Measurements from ENCODE around the gene TES. TPM values are rescaled to one million over a fixed set of nuclear protein-coding genes. Genes with fewer than 3 reads are reported as not detected.

Gene TES
- total RNA-seq, 1 donor from 2014 or later, result 15.8 TPM

GRCh38 chr7:116185956-116186355, 24.4 kb upstream of the TES start:
- intact Hi-C loops (cut with DNase I), result no loop called here
- no peak for DNase-seq (ENCODE audit: low spot score)

DNA sequence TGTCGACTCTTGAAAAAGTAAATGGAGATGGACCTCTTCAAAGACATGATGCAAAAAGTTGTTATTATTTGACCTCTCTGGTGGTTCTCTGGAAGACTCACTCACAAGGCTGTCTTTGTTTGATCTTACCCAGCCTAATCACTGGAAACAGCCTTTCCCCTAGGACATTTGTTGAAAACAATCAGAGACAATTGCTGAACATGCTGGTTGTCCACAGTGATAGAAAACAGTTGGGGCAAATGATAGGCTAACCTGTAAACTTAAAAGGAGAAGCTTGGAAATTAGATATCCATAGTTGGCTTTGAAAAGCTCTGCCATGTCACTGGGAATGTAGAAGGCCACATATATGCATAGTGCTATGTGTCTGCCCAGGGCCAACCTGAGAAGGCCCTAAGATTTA, 22.9 kb upstream of the TES start:
- no peak for DNase-seq (ENCODE audit: low spot score)
- intact Hi-C loops (cut with DNase I), result no loop called here

- DNase-seq (ENCODE audit: low spot score), result no peak
- intact Hi-C loops (cut with DNase I), result no loop called here
These were observed 16.8 kb upstream of the TES start for GRCh38 chr7:116193329-116194087.

GRCh38 chr7:116194115-116194514, 16.2 kb upstream of the TES start:
- DNase-seq (ENCODE audit: low spot score), result no peak
- intact Hi-C loops (cut with DNase I), result no loop called here

- intact Hi-C loops (cut with DNase I), result no loop called here
- DNase-seq (ENCODE audit: low spot score), result no peak
These were observed 14.9 kb upstream of the TES start for GRCh38 chr7:116195451-116195850.

DNA sequence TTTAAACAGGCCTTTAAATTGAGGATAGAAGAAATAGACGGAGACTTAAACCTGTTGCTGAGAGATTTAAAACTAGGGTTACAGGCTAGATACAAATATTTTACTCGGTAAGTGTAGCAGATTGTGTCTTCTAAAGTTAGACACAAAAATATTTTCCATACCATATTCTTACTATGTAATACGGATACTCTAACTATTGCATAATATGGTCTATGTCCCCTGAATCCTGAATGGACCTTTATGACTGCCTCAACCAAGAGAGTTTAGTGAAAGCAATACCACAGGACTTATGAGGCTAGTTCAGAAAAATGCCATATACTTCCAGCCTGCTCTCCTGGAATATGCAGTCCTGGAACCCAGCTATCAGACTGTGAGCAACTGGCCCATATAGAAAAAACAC, 13.4 kb upstream of the TES start:
- intact Hi-C loops (cut with DNase I), result no loop called here
- no peak for DNase-seq (ENCODE audit: low spot score)

- intact Hi-C loops (cut with DNase I), result no loop called here
- no peak for DNase-seq (ENCODE audit: low spot score)
These were observed 13.0 kb upstream of the TES start for GRCh38 chr7:116197360-116197759.

GRCh38 chr7:116198748-116199410, 11.5 kb upstream of the TES start:
- intact Hi-C loops (cut with DNase I), result no loop called here
- no peak for DNase-seq (ENCODE audit: low spot score)

- intact Hi-C loops (cut with DNase I), result no loop called here
- no peak for DNase-seq (ENCODE audit: low spot score)
These were observed 9.4 kb upstream of the TES start for GRCh38 chr7:116200963-116201362.

- no peak for DNase-seq (ENCODE audit: low spot score)
- intact Hi-C loops (cut with DNase I), result no loop called here
These were observed 4.2 kb upstream of the TES start for GRCh38 chr7:116206141-116206540.

GRCh38 chr7:116208919-116209318, 1.4 kb upstream of the TES start:
- intact Hi-C loops (cut with DNase I), result no loop called here
- DNase-seq (ENCODE audit: low spot score), result no peak

GRCh38 chr7:116209561-116210070, 723 bp upstream of the TES start:
- DNase-seq (ENCODE audit: low spot score), result no peak
- intact Hi-C loops (cut with DNase I), result loop anchor here (2.0 kb wide), 1 partner anchor 21 kb away; no protein-coding TSS in a partner anchor

- peak; percentile 87 for DNase-seq (ENCODE audit: low spot score)
- intact Hi-C loops (cut with DNase I), result loop anchor here (2.0 kb wide), 1 partner anchor 20 kb away; no protein-coding TSS in a partner anchor
These were observed 920 bp downstream of the TES start for GRCh38 chr7:116211006-116211912.

DNA sequence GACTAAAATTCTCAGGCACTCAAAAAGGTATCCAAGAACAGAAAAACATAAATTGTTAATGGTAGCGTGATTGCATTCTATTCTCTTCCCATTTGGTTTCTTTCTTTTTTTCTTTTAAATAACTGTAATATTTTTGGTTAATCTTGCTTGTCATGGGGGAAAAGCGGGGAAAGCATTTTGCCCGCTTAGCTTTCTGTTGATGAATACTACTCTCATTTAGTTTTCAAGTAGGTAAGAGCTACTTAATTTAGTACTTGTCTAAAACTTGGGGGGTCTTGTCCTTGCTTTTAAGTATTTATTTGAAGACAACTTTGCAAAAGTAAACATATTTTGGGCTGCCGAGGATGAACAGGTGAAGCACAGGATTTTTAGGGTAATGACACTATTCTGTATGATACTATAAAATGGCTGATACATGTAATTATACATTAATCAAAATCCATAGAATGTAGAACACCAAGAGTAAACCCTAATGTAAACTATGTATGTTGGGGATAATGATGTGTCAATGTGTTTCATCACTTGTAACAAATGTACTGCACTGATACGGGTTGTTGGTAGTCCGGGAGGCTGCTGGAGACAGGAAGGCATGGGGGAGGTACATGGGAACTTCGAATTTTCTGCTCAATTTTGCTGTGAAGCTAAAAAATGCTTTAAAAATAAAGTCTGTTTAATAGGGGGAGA, 1.7 kb downstream of the TES start:
- DNase-seq (ENCODE audit: low spot score), result no peak
- intact Hi-C loops (cut with DNase I), result loop anchor here (2.0 kb wide), 1 partner anchor 19 kb away; no protein-coding TSS in a partner anchor

- no peak for DNase-seq (ENCODE audit: low spot score)
- intact Hi-C loops (cut with DNase I), result no loop called here
These were observed 2.5 kb downstream of the TES start for GRCh38 chr7:116212869-116213268.

DNA sequence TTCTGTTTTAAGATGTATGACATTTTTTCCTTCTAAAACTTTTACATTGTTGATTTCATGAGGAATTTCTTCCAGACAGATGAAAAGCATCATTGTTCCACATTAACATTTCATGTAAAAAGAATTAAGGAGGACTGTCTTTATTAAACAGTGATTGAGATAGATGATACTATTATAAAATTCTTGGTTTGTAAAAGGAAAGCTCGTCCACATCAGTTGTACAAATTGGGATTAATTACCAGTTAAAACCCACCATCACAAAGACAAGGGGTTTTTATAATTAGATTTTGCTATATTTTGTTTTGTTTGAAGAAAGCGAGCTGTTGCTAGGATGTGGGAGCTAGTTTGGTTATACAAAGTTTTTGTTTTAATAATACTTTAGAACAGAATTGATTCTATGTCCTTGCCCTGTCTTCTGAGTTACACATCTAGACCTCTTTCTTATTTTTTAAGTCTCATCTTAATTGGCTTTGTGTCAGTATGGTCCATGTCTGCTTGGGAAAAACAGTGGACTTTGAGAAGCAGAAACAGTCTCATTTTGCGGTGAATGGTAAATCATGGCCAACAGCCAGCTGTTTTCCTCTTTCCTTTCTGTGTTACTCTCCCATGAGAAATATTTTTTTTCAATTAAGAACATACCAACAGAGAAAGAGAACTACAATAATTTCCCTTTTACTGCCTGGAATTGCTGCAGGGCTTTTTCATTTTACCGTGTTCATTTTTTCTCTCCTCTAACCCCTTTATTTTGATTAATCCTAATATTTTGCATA, 3.2 kb downstream of the TES start:
- DNase-seq (ENCODE audit: low spot score), result no peak
- intact Hi-C loops (cut with DNase I), result no loop called here

- intact Hi-C loops (cut with DNase I), result no loop called here
- no peak for DNase-seq (ENCODE audit: low spot score)
These were observed 4.6 kb downstream of the TES start for GRCh38 chr7:116214921-116215320.

DNA sequence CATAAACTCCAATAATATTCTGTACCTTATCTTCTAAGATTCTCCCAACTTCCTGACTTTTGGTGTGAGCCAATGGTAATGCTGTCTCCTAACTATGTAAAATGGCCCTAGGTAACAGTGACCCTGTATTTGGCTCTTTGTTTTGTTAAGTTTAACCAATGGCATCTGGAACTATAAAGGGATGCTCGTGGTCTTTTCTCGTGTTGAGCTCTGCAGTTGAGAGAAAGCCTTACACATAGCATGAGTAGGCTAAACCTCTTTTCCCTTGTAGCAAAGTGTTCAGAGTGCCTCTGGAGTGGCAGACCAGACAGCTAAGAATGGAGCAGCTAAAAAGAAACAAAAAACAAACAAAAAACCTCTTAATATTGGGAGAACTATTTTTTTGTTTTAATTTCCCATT, 5.2 kb downstream of the TES start:
- DNase-seq (ENCODE audit: low spot score), result no peak
- intact Hi-C loops (cut with DNase I), result no loop called here

Measured in cardiac septum (tissue), 1 donor.